ENCODE measurements around the gene STPG4. TPM values are rescaled to one million over a fixed set of nuclear protein-coding genes. Genes with fewer than 3 reads are reported as not detected.

STPG4 gene
- total RNA-seq, 4 donors from 2014 or later: 0.64 to 1.2 (median 0.82) TPM; not detected in 1

DNA sequence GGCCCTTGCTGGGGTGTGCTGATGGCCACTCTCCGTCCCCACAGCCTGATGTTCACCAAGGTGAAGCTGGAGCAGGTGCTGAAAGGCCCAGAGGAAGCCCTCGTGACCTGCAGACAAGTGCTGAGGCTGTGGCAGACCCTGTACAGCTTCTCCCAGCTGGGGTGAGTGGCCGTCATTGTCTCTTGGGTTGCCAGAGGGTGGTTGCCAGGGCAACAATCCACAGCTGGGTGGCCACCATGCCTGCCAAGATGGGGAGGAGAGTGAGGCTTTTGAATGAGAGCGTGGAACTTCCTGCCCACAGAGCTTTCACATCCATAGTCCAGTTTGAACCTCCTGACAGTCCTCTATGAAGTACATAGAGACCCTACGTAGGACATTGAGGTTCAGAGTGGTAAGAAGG is 108.8 kb downstream of the STPG4 start:
- 90 to 100% methylated on average over 1 to 5 of the region's 5 CpGs for WGBS, 2 donors (ENCODE audit: low coverage in 1 of 2)
- no peaks in the 10 kb centered on the region for H3K36me3 ChIP-seq
- no peaks in the 10 kb centered on the region for H3K27me3 ChIP-seq
- no peak for TF ChIP-seq POLR2A (IDR thresholded peaks at IDR 0.05)
- no peak overlapping the region for H3K4me3 ChIP-seq
- intact Hi-C loops (cut with DNase I; ENCODE audit: low total_unique reads) (no loop called here), in situ Hi-C loops (cut with MboI; ENCODE audit: low pct_ligation_motif_present in 1 of 4, low pct_unique_long_range_greater_than_20kb in 1 of 4, low sequenced_read_pairs in 3 of 4) (no loop called here)
- no peaks in the 10 kb centered on the region for H3K9me3 ChIP-seq
- no peak overlapping the region for H3K27ac ChIP-seq
- peaks cover 11 to 44% (median 24%) of the 10 kb centered on the region in 4 donors for H3K4me1 ChIP-seq
- DNase-seq: no peak

DNA sequence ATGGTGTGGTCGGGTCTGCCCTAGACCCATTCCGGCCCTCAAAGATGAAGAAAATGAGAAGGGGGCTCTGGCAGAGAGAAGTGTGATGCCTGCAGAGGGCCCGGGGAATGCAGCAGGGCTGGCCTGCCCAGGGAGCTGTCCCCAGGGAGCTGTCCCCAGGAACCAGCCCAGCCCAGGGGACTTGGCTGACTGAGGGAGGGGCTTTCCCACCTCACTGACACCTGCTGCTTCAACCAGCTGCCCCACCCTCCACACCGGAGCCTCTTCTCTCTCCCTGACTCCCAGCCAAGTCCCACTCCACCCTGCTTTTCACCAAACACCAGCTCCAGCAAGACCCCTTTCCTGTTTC is 111.2 kb downstream of the STPG4 start:
- in situ Hi-C loops (cut with MboI; ENCODE audit: low pct_ligation_motif_present in 1 of 4, low pct_unique_long_range_greater_than_20kb in 1 of 4, low sequenced_read_pairs in 3 of 4) (no loop called here), intact Hi-C loops (cut with DNase I; ENCODE audit: low total_unique reads) (no loop called here)
- 60 to 80% methylated on average over 1 to 4 of the region's 4 CpGs for WGBS, 2 donors (ENCODE audit: low coverage in 1 of 2)
- Histone ChIP-seq H3K4me1 (peaks cover 18 to 49% (median 35%) of the 10 kb centered on the region in 4 donors), H3K27ac (peak overlapping the region; percentile 60 to 77 (median 74)), H3K9me3 (no peaks in the 10 kb centered on the region), H3K27me3 (no peaks in the 10 kb centered on the region), H3K4me3 (no peak overlapping the region), H3K36me3 (no peaks in the 10 kb centered on the region)
- TF ChIP-seq POLR2AphosphoS5 (IDR thresholded peaks at IDR 0.05) (no peak), EP300 (IDR thresholded peaks at IDR 0.05; ENCODE audit: low read depth) (no peak), POLR2A (IDR thresholded peaks at IDR 0.05) (no peak)
- TF ChIP-seq, protein P1, sequence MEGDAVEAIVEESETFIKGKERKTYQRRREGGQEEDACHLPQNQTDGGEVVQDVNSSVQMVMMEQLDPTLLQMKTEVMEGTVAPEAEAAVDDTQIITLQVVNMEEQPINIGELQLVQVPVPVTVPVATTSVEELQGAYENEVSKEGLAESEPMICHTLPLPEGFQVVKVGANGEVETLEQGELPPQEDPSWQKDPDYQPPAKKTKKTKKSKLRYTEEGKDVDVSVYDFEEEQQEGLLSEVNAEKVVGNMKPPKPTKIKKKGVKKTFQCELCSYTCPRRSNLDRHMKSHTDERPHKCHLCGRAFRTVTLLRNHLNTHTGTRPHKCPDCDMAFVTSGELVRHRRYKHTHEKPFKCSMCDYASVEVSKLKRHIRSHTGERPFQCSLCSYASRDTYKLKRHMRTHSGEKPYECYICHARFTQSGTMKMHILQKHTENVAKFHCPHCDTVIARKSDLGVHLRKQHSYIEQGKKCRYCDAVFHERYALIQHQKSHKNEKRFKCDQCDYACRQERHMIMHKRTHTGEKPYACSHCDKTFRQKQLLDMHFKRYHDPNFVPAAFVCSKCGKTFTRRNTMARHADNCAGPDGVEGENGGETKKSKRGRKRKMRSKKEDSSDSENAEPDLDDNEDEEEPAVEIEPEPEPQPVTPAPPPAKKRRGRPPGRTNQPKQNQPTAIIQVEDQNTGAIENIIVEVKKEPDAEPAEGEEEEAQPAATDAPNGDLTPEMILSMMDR (IDR thresholded peaks at IDR 0.05): no peak
- DNase-seq: no peak

DNA sequence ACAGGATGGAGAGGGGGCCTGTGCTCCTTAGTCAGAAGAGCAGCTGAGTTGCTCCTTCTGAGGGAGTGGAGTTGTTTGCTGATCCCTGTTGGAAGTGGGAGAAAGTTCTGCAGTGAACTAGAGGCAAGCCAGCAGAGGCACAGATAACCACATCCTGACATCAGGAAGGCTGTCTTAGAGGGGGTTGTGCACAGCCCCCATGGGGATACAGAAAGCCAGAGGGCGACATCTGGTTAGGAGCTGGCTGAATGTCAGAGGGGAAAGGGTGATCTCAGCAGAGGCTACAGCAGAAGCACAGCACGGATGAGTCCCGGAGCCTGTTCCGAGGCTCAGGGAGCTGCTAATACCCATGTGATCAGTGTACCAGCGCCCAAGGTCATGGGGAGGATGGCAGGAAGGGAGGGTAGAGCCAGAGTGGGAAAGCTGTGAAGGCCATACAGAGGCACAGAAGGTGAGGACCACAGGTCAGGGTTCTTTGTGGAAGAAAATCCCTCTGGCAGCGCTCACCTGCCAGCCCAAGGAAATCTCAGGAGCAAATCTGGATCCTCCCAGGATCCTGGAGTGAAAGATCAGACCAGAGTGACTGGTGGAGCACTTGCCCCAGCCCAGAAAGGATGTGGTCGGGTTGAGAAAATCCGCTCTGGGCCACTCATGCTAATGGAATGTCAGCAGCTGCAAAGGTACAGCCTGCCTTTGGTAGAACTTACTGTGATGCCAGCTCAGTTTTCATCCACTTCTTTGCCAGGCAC is 111.8 kb downstream of the STPG4 start:
- peak; percentile 39 for DNase-seq
- intact Hi-C loops (cut with DNase I; ENCODE audit: low total_unique reads) (no loop called here), in situ Hi-C loops (cut with MboI; ENCODE audit: low pct_ligation_motif_present in 1 of 4, low pct_unique_long_range_greater_than_20kb in 1 of 4, low sequenced_read_pairs in 3 of 4) (no loop called here)
- peaks cover 18 to 55% (median 36%) of the 10 kb centered on the region in 4 donors for H3K4me1 ChIP-seq
- no peaks in the 10 kb centered on the region for H3K27me3 ChIP-seq
- no peaks in the 10 kb centered on the region for H3K36me3 ChIP-seq
- no peaks in the 10 kb centered on the region for H3K9me3 ChIP-seq
- 63 to 100% methylated on average over 1 to 8 of the region's 8 CpGs for WGBS, 2 donors (ENCODE audit: low coverage in 1 of 2)
- TF ChIP-seq, protein P1 (IDR thresholded peaks at IDR 0.05): no peak
- TF ChIP-seq POLR2AphosphoS5 (IDR thresholded peaks at IDR 0.05) (no peak), POLR2A (IDR thresholded peaks at IDR 0.05) (no peak), EP300 (IDR thresholded peaks at IDR 0.05; ENCODE audit: low read depth) (no peak)
- H3K4me3 ChIP-seq: no peak overlapping the region
- H3K27ac ChIP-seq: peak overlapping the region; percentile 60 to 77 (median 74)

DNA sequence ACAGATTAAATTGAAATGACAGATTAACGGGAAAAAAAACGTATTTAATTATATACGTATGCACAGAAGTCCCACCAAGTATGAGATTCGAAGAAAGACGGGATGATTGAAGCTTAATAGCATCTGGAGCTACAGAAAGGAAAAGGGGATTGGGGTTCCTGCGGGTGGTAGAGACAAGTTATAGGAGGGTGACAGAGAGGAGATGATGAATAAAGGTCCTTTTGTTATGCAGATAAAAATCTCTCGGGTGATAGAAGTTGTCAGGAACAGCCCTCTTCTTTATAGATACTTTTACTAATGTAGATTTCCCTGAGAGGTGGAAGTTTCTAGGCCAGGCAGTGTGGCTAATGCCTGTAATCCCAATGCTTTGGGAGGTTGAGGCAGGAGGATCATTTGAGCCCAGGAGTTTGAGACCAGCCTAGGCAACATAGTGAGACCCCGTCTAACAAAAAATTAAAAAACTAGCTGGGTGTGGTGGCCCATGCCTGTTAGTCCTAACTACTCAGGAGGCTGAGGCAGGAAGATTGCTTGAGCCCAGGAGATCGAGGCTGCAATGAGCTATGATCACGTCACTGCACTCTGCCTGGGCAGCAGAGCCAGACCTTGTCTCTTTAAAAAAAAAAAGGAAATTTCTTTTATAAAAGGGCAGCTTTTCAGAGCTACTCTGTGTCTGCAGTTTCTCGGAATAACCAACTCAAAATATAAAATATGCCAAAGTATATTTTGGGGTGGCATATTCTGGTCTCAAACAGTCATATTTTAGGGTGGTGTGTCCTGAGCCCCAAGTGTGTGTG is 113.0 kb downstream of the STPG4 start:
- DNase-seq: no peak
- H3K36me3 ChIP-seq: no peaks in the 10 kb centered on the region
- TF ChIP-seq EP300 (IDR thresholded peaks at IDR 0.05; ENCODE audit: low read depth): no peak
- TF ChIP-seq POLR2A (IDR thresholded peaks at IDR 0.05): no peak
- TF ChIP-seq POLR2AphosphoS5 (IDR thresholded peaks at IDR 0.05): no peak
- TF ChIP-seq, protein P1 (IDR thresholded peaks at IDR 0.05): no peak
- peak overlapping the region; percentile 60 to 77 (median 74) for H3K27ac ChIP-seq
- intact Hi-C loops (cut with DNase I; ENCODE audit: low total_unique reads) (no loop called here), in situ Hi-C loops (cut with MboI; ENCODE audit: low pct_ligation_motif_present in 1 of 4, low pct_unique_long_range_greater_than_20kb in 1 of 4, low sequenced_read_pairs in 3 of 4) (no loop called here)
- H3K4me3 ChIP-seq: no peak overlapping the region
- peaks cover 18 to 55% (median 36%) of the 10 kb centered on the region in 4 donors for H3K4me1 ChIP-seq
- no peaks in the 10 kb centered on the region for H3K9me3 ChIP-seq
- WGBS, 2 donors (ENCODE audit: low coverage in 1 of 2): 84 to 87% methylated on average over 9 to 11 of the region's 11 CpGs
- H3K27me3 ChIP-seq: no peaks in the 10 kb centered on the region

All from transverse colon (tissue), 4 donors.